H9 (cell line): Measurements from ENCODE around the gene MPPE1. TPM values are rescaled to one million over a fixed set of nuclear protein-coding genes. Genes with fewer than 3 reads are reported as not detected.

Experiments used
- DNase-seq: peaks from one replicate; pipeline ENCODE4 v3.0.0-alpha.2; 2017
- H2AFZ ChIP-seq: one replicate; pipeline ENCODE4 v1.6.1; 2013; ENCODE audit warnings: mild to moderate bottlenecking, low read length, control low read depth, moderate library complexity
- H2AK5ac ChIP-seq: 2 replicates; pipeline ENCODE4 v1.6.1; 2013; ENCODE audit warnings: low read length, control low read depth, mixed read lengths; ENCODE audit not compliant: insufficient read length
- H2BK120ac ChIP-seq: one replicate; pipeline ENCODE4 v1.6.1; 2013; ENCODE audit warnings: low read depth, mild to moderate bottlenecking, low read length, control low read depth, inconsistent platforms; ENCODE audit not compliant: poor library complexity, severe bottlenecking
- H2BK12ac ChIP-seq: 2 replicates; pipeline ENCODE4 v1.6.1; 2013; ENCODE audit warnings: low read length, control low read depth, mixed read lengths, low read depth; ENCODE audit not compliant: insufficient read length
- H2BK15ac ChIP-seq: 2 replicates; pipeline ENCODE4 v1.6.1; 2013; ENCODE audit warnings: low read depth, low read length, control low read depth
- H2BK20ac ChIP-seq: one replicate; pipeline ENCODE4 v1.6.1; 2013; ENCODE audit warnings: low read depth, mild to moderate bottlenecking, low read length, control low read depth, inconsistent platforms; ENCODE audit not compliant: poor library complexity, severe bottlenecking
- H2BK5ac ChIP-seq: 2 replicates; pipeline ENCODE4 v1.6.1; 2013; ENCODE audit warnings: low read length, control low read depth, mixed read lengths; ENCODE audit not compliant: insufficient read length
- H3K14ac ChIP-seq: 2 replicates; pipeline ENCODE4 v1.6.1; 2013; ENCODE audit warnings: low read length, control low read depth; ENCODE audit not compliant: insufficient read depth
- H3K18ac ChIP-seq: 2 replicates; pipeline ENCODE4 v1.6.1; 2013; ENCODE audit warnings: low read depth, mild to moderate bottlenecking, mixed read lengths, low read length, control low read depth; ENCODE audit not compliant: insufficient read length
- H3K23ac ChIP-seq: 2 replicates; pipeline ENCODE4 v1.6.1; 2013; ENCODE audit warnings: low read length, control low read depth, mixed read lengths, low read depth; ENCODE audit not compliant: insufficient read length
- H3K23me2 ChIP-seq: 2 replicates; pipeline ENCODE4 v1.6.1; 2013; ENCODE audit warnings: low read depth, mild to moderate bottlenecking, mixed read lengths, low read length, control low read depth; ENCODE audit not compliant: insufficient read length, poor library complexity, severe bottlenecking
- H3K27ac ChIP-seq: 2 replicates; pipeline ENCODE4 v1.5.1; 2013; ENCODE audit warnings: low read length, control low read depth, mixed read lengths, low read depth; ENCODE audit not compliant: insufficient read length
- H3K27me3 ChIP-seq: 2 replicates; pipeline ENCODE4 v1.6.1; 2013; ENCODE audit warnings: low read length, control low read depth, inconsistent platforms; ENCODE audit not compliant: insufficient read depth
- H3K4ac ChIP-seq: 2 replicates; pipeline ENCODE4 v1.6.1; 2013; ENCODE audit warnings: low read depth, mild to moderate bottlenecking, control low read depth, inconsistent platforms, low read length, moderate library complexity
- H3K4me1 ChIP-seq: 2 replicates; pipeline ENCODE4 v1.6.1; 2013; ENCODE audit warnings: low read length, control low read depth, inconsistent platforms; ENCODE audit not compliant: insufficient read depth
- H3K4me2 ChIP-seq: 2 replicates; pipeline ENCODE4 v1.6.1; 2013; ENCODE audit warnings: low read length, control low read depth, mixed read lengths; ENCODE audit not compliant: insufficient read length, insufficient read depth
- H3K56ac ChIP-seq: 2 replicates; pipeline ENCODE4 v1.6.1; 2013; ENCODE audit warnings: low read depth, mild to moderate bottlenecking, mixed read lengths, low read length, control low read depth; ENCODE audit not compliant: insufficient read length
- H3K79me1 ChIP-seq: 2 replicates; pipeline ENCODE4 v1.6.1; 2013; ENCODE audit warnings: low read depth, mild to moderate bottlenecking, moderate library complexity, low read length, control low read depth, inconsistent platforms; ENCODE audit not compliant: insufficient read depth, poor library complexity, severe bottlenecking
- H3K79me2 ChIP-seq: 2 replicates; pipeline ENCODE4 v1.6.1; 2013; ENCODE audit warnings: low read length, control low read depth, inconsistent platforms; ENCODE audit not compliant: insufficient read depth
- H3K9ac ChIP-seq: 2 replicates; pipeline ENCODE4 v1.6.1; 2013; ENCODE audit warnings: low read length, control low read depth, mixed read lengths; ENCODE audit not compliant: insufficient read length; ENCODE audit errors: extremely low read depth
- H3K9me3 ChIP-seq: one replicate; pipeline ENCODE4 v1.6.1; 2013; ENCODE audit warnings: low read depth, low read length, inconsistent platforms; ENCODE audit not compliant: control insufficient read depth
- H3T11ph ChIP-seq: one replicate; pipeline ENCODE4 v1.6.1; 2013; ENCODE audit warnings: mild to moderate bottlenecking, low read length, control low read depth, inconsistent platforms
- H4K20me1 ChIP-seq: one replicate; pipeline ENCODE4 v1.6.1; 2013; ENCODE audit not compliant: control insufficient read depth, insufficient read length, insufficient read depth
- H4K5ac ChIP-seq: 2 replicates; pipeline ENCODE4 v1.6.1; 2013; ENCODE audit warnings: low read depth, mild to moderate bottlenecking, mixed read lengths, low read length, control low read depth; ENCODE audit not compliant: insufficient read length
- H4K8ac ChIP-seq: replicated peaks from 2 replicates; pipeline ENCODE4 v1.6.1; 2013; ENCODE audit warnings: low read length, control low read depth, mixed read lengths, low read depth; ENCODE audit not compliant: insufficient read length
- H4K91ac ChIP-seq: 2 replicates; pipeline ENCODE4 v1.6.1; 2013; ENCODE audit warnings: low read depth, mild to moderate bottlenecking, moderate library complexity, mixed read lengths, low read length, control low read depth; ENCODE audit not compliant: insufficient read length
- H3K27ac Mint-ChIP-seq, 3 experiments: 2 replicates in 2 of 3; 3 replicates in 1 of 3; pipeline ENCODE4 v1.8.0; 2020 to 2021; ENCODE audit warnings: mixed read lengths in 3 of 3, mild to moderate bottlenecking in 1 of 3, moderate library complexity in 1 of 3
- H3K27me3 Mint-ChIP-seq: 2 replicates; pipeline ENCODE4 v1.8.0; 2021; ENCODE audit warnings: low read depth, mild to moderate bottlenecking, moderate library complexity, mixed read lengths
- H3K36me3 Mint-ChIP-seq, 3 experiments: 2 replicates in 2 of 3; 3 replicates in 1 of 3; pipeline ENCODE4 v1.8.0; 2020 to 2021; ENCODE audit warnings: low read depth in 3 of 3, mixed read lengths in 3 of 3; ENCODE audit not compliant: insufficient read depth in 1 of 3
- H3K4me1 Mint-ChIP-seq, 2 experiments: 2 replicates each; pipeline ENCODE4 v1.8.0; 2020; ENCODE audit warnings: mixed read lengths in 2 of 2
- H3K4me3 Mint-ChIP-seq, 2 experiments: 2 replicates in 1 of 2; 3 replicates in 1 of 2; pipeline ENCODE4 v1.8.0; 2020 to 2021; ENCODE audit warnings: mild to moderate bottlenecking in 2 of 2, mixed read lengths in 2 of 2, moderate library complexity in 1 of 2
- H3K9me3 Mint-ChIP-seq, 2 experiments: 2 replicates in 1 of 2; 3 replicates in 1 of 2; pipeline ENCODE4 v1.8.0; 2020; ENCODE audit warnings: mild to moderate bottlenecking in 2 of 2, mixed read lengths in 2 of 2, moderate library complexity in 1 of 2
- CTCF ChIP-seq: fragments of 200-600 bp; sonication (generic); conservative IDR thresholded peaks from 3 replicates; pipeline ENCODE4 v1.8.0; 2021; ENCODE audit warnings: antibody characterized with exemption, mild to moderate bottlenecking
- WGBS: extraction: QIAGEN DNeasy Blood & Tissue Kit; methylation state at CpG from one replicate; pipeline ENCODE4 v1.1.7; 2013; ENCODE audit warnings: missing lambda C conversion rate, low lambda C conversion rate, mixed read lengths; ENCODE audit not compliant: insufficient read length; ENCODE audit errors: extremely low coverage; 5-methylcytosine and 5-hydroxymethylcytosine counted together
- total RNA-seq: library from RNA; stranded (reverse); gene quantifications from 2 replicates; pipeline ENCODE4 v1.2.1, GENCODE V29; 2021

MPPE1 gene
- total RNA-seq, 1 experiment from 2014 or later, result 13.2 TPM

DNA sequence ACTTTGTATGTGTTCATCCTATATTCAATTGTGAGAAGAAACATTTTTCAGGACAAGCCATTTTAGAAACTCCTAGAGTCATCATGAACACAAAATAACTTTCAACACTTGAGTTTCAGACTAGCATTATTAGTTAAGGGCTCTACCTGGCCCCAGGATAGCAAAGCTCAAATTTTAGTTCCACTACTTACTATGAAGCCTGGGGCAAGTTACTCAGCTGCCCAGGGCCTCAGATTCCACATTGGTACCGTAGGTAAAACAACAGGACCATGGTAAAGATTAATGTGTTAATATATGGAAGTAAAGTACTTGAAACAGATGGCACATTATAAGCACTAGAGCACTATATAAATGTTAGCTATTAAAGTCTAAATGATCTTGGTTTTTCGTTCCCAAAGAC is 19.4 kb downstream of the MPPE1 start:
- Histone ChIP-seq H3K79me2 (no peaks in the 10 kb centered on the region), H3K23me2 (no peaks in the 10 kb centered on the region), H3K79me1 (no peaks in the 10 kb centered on the region), H3K4ac (no peak overlapping the region), H3K4me1 (no peaks in the 10 kb centered on the region; the same call in 1 of the 2 replicates), H2BK15ac (no peak overlapping the region), H4K91ac (no peak overlapping the region), H2BK20ac (no peak overlapping the region), H3K9me3 (no peaks in the 10 kb centered on the region), H3K18ac (no peak overlapping the region), H4K5ac (no peak overlapping the region), H3K56ac (no peak overlapping the region), H2BK120ac (no peak overlapping the region), H2BK12ac (no peak overlapping the region), H2AFZ (no peak overlapping the region), H4K20me1 (no peaks in the 10 kb centered on the region), H3K4me2 (no peak overlapping the region), H3K9ac (no peak overlapping the region), H3K23ac (no peak overlapping the region), H2AK5ac (no peak overlapping the region), H4K8ac (no peak overlapping the region), H3K14ac (no peak overlapping the region), H3K27me3 (no peaks in the 10 kb centered on the region), H3K27ac (no peak overlapping the region), H3T11ph (no peak overlapping the region), H2BK5ac (no peak overlapping the region)
- Mint-ChIP-seq H3K9me3 (no peaks in the 10 kb centered on the region), H3K4me1 (peaks cover 4 to 15% of the 10 kb centered on the region in 2 experiments), H3K27ac (no peak overlapping the region), H3K36me3 (peaks cover 3 to 34% (median 11%) of the 10 kb centered on the region in 3 experiments; a peak in 5 of 7 replicates), H3K4me3 (no peak overlapping the region), H3K27me3 (no peaks in the 10 kb centered on the region)
- DNase-seq, result no peak
- no peak for TF ChIP-seq CTCF
- WGBS, result no CpG with 5 or more reads among the region's 2 CpGs
